Neuronal stem cell (in vitro differentiated cells): ENCODE results near the gene C1RL.

ENCODE experiments used
- DNase-seq: peaks from one replicate; pipeline ENCODE4 v3.0.0-alpha.2; 2013; ENCODE audit warnings: low spot score
- H2AFZ ChIP-seq: one replicate; pipeline ENCODE4 v1.6.1; 2013; ENCODE audit warnings: mild to moderate bottlenecking, low read length, inconsistent platforms
- H2AK5ac ChIP-seq: 2 replicates; pipeline ENCODE4 v1.6.1; 2013; ENCODE audit warnings: low read depth, mild to moderate bottlenecking, inconsistent platforms, low read length, moderate library complexity, mixed read lengths
- H2BK120ac ChIP-seq: 2 replicates; pipeline ENCODE4 v1.6.1; 2013; ENCODE audit warnings: low read depth, mild to moderate bottlenecking, inconsistent platforms, low read length, moderate library complexity, mixed read lengths
- H2BK12ac ChIP-seq: one replicate; pipeline ENCODE4 v1.6.1; 2013; ENCODE audit warnings: low read length, inconsistent platforms
- H2BK15ac ChIP-seq: 2 replicates; pipeline ENCODE4 v1.6.1; 2013; ENCODE audit warnings: mild to moderate bottlenecking, low read length, inconsistent platforms, mixed read lengths
- H2BK5ac ChIP-seq: one replicate; pipeline ENCODE4 v1.6.1; 2013; ENCODE audit warnings: inconsistent platforms, mild to moderate bottlenecking, low read length, moderate library complexity
- H3K14ac ChIP-seq: one replicate; pipeline ENCODE4 v1.6.1; 2013; ENCODE audit warnings: low read length, inconsistent platforms
- H3K18ac ChIP-seq: 2 replicates; pipeline ENCODE4 v1.6.1; 2013; ENCODE audit warnings: low read length, inconsistent platforms
- H3K23ac ChIP-seq: 2 replicates; pipeline ENCODE4 v1.6.1; 2013; ENCODE audit warnings: low read depth, mild to moderate bottlenecking, mixed read lengths, low read length, inconsistent platforms; ENCODE audit not compliant: poor library complexity
- H3K27ac ChIP-seq: replicated peaks from 3 replicates; pipeline ENCODE4 v1.5.1; 2013; ENCODE audit warnings: low read length, inconsistent platforms
- H3K27me3 ChIP-seq, 3 experiments: 2 replicates each; pipeline ENCODE4 v1.6.1; 2013; ENCODE audit warnings: low read length in 3 of 3, mild to moderate bottlenecking in 2 of 3, inconsistent platforms in 1 of 3, low read depth in 1 of 3, mixed read lengths in 1 of 3, moderate library complexity in 1 of 3; ENCODE audit not compliant: control insufficient read depth in 3 of 3, insufficient read depth in 3 of 3
- H3K36me3 ChIP-seq, 2 donors: replicated peaks in 1 of 2; 2 replicates each; pipeline ENCODE4 v1.6.1; 2013; ENCODE audit warnings: low read length in 2 of 2; ENCODE audit not compliant: control insufficient read depth in 2 of 2, insufficient read depth in 2 of 2
- H3K4ac ChIP-seq: 2 replicates; pipeline ENCODE4 v1.6.1; 2013; ENCODE audit warnings: inconsistent platforms, mild to moderate bottlenecking, low read length, moderate library complexity
- H3K4me1 ChIP-seq, 2 donors: 1 replicate in 1 of 2; 2 replicates in 1 of 2; pipeline ENCODE4 v1.6.1; 2013; ENCODE audit warnings: low read length in 2 of 2, low read depth in 1 of 2; ENCODE audit not compliant: control insufficient read depth in 2 of 2, insufficient read depth in 1 of 2
- H3K4me2 ChIP-seq: one replicate; pipeline ENCODE4 v1.6.1; 2013; ENCODE audit warnings: mild to moderate bottlenecking, low read length, inconsistent platforms; ENCODE audit not compliant: insufficient read depth, poor library complexity, severe bottlenecking
- H3K4me3 ChIP-seq, 2 donors: 2 replicates each; pipeline ENCODE4 v1.5.1; 2013; ENCODE audit warnings: low read length in 2 of 2, mild to moderate bottlenecking in 2 of 2, inconsistent platforms in 1 of 2, moderate library complexity in 1 of 2
- H3K79me1 ChIP-seq: one replicate; pipeline ENCODE4 v1.6.1; 2013; ENCODE audit warnings: low read depth, mild to moderate bottlenecking, inconsistent platforms, low read length, moderate library complexity
- H3K9ac ChIP-seq: one replicate; pipeline ENCODE4 v1.6.1; 2013; ENCODE audit warnings: mild to moderate bottlenecking, low read depth, low read length, inconsistent platforms; ENCODE audit not compliant: poor library complexity
- H3K9me3 ChIP-seq, 2 donors: replicated peaks in 1 of 2; 2 replicates each; pipeline versions ENCODE3 to v1.6.1; 2013; ENCODE audit warnings: low read length in 2 of 2, mild to moderate bottlenecking in 2 of 2, inconsistent platforms in 1 of 2, low read depth in 1 of 2, mixed read lengths in 1 of 2, moderate library complexity in 1 of 2; ENCODE audit not compliant: control insufficient read depth in 2 of 2, insufficient read depth in 1 of 2
- H4K8ac ChIP-seq: one replicate; pipeline ENCODE4 v1.6.1; 2013; ENCODE audit warnings: low read depth, mild to moderate bottlenecking, inconsistent platforms, low read length, moderate library complexity
- H4K91ac ChIP-seq: one replicate; pipeline ENCODE4 v1.6.1; 2013; ENCODE audit warnings: low read length, low read depth, mild to moderate bottlenecking, inconsistent platforms; ENCODE audit not compliant: poor library complexity
- WGBS, 2 donors: extraction: QIAGEN DNeasy Blood & Tissue Kit; methylation state at CpG; one replicate each; pipeline ENCODE4 v1.1.7; 2013; ENCODE audit warnings: missing lambda C conversion rate in 2 of 2, mixed read lengths in 1 of 2; ENCODE audit not compliant: insufficient read length in 2 of 2, insufficient replicate concordance in 1 of 2; ENCODE audit errors: extremely low coverage in 2 of 2; 5-methylcytosine and 5-hydroxymethylcytosine counted together

C1RL gene

GRCh38 chr12:7120166-7120565, 11.2 kb upstream of the C1RL start:
- Histone ChIP-seq H3K4me1 (no peaks in the 10 kb centered on the region), H3K4me2 (no peak overlapping the region), H3K4me3 (peak overlapping the region in 1 of 2 donors; percentile 20), H3K9ac (no peak overlapping the region), H2BK5ac (no peak overlapping the region), H2BK15ac (no peak overlapping the region), H2AK5ac (no peak overlapping the region), H3K4ac (no peak overlapping the region), H2BK12ac (no peak overlapping the region), H3K9me3 (no peaks in the 10 kb centered on the region), H2AFZ (no peak overlapping the region), H4K91ac (no peak overlapping the region), H3K18ac (no peak overlapping the region), H4K8ac (no peak overlapping the region), H3K36me3 (peaks cover 0 to 11% of the 10 kb centered on the region in 2 donors), H2BK120ac (no peak overlapping the region), H3K27ac (no peak overlapping the region), H3K23ac (no peak overlapping the region), H3K14ac (no peak overlapping the region), H3K27me3 (no peaks in the 10 kb centered on the region), H3K79me1 (no peaks in the 10 kb centered on the region)
- no peak for DNase-seq
- WGBS, 2 donors = no CpG with 5 or more reads among the region's 5 CpGs

GRCh38 chr12:7118881-7119280, 9.9 kb upstream of the C1RL start:
- H2AFZ ChIP-seq = no peak overlapping the region
- H3K27ac ChIP-seq = no peak overlapping the region
- H2AK5ac ChIP-seq = no peak overlapping the region
- H3K27me3 ChIP-seq = no peaks in the 10 kb centered on the region
- H4K91ac ChIP-seq = no peak overlapping the region
- no peaks in the 10 kb centered on the region for H3K4me1 ChIP-seq
- H4K8ac ChIP-seq = no peak overlapping the region
- no peak overlapping the region for H3K14ac ChIP-seq
- no peak overlapping the region for H2BK5ac ChIP-seq
- no peak overlapping the region for H3K23ac ChIP-seq
- no CpG with 5 or more reads among the region's 3 CpGs for WGBS, 2 donors
- H3K4ac ChIP-seq = no peak overlapping the region
- no peak overlapping the region for H2BK120ac ChIP-seq
- no peak for DNase-seq
- peaks cover 0 to 15% of the 10 kb centered on the region in 2 donors for H3K36me3 ChIP-seq
- no peaks in the 10 kb centered on the region for H3K9me3 ChIP-seq
- H3K79me1 ChIP-seq = no peaks in the 10 kb centered on the region
- H2BK12ac ChIP-seq = no peak overlapping the region
- no peak overlapping the region for H2BK15ac ChIP-seq
- no peak overlapping the region for H3K18ac ChIP-seq
- no peak overlapping the region for H3K9ac ChIP-seq
- H3K4me3 ChIP-seq = no peak overlapping the region
- no peak overlapping the region for H3K4me2 ChIP-seq

- Histone ChIP-seq H2AK5ac (no peak overlapping the region), H3K4me1 (no peaks in the 10 kb centered on the region), H3K27ac (no peak overlapping the region), H3K4ac (no peak overlapping the region), H3K27me3 (no peaks in the 10 kb centered on the region), H2AFZ (no peak overlapping the region), H4K8ac (no peak overlapping the region), H3K18ac (no peak overlapping the region), H3K4me3 (no peak overlapping the region), H3K9ac (no peak overlapping the region), H4K91ac (no peak overlapping the region), H3K9me3 (no peaks in the 10 kb centered on the region), H3K79me1 (no peaks in the 10 kb centered on the region), H3K36me3 (peaks cover 0 to 15% of the 10 kb centered on the region in 2 donors), H2BK120ac (no peak overlapping the region), H2BK12ac (no peak overlapping the region), H2BK15ac (no peak overlapping the region), H3K4me2 (no peak overlapping the region), H3K14ac (no peak overlapping the region), H2BK5ac (no peak overlapping the region), H3K23ac (no peak overlapping the region)
- no peak for DNase-seq
- no CpG with 5 or more reads among the region's 3 CpGs for WGBS, 2 donors
Observed at GRCh38 chr12:7117670-7118069, 8.7 kb upstream of the C1RL start.

- H3K4ac ChIP-seq = no peak overlapping the region
- no peak overlapping the region for H2BK15ac ChIP-seq
- no peak overlapping the region for H2BK120ac ChIP-seq
- H2AK5ac ChIP-seq = no peak overlapping the region
- H3K18ac ChIP-seq = no peak overlapping the region
- H3K23ac ChIP-seq = peak overlapping the region; percentile 10
- no peak for DNase-seq
- no peaks in the 10 kb centered on the region for H3K4me1 ChIP-seq
- H3K36me3 ChIP-seq = peaks cover 0 to 15% of the 10 kb centered on the region in 2 donors
- no peak overlapping the region for H3K4me2 ChIP-seq
- H2BK5ac ChIP-seq = no peak overlapping the region
- H3K79me1 ChIP-seq = no peaks in the 10 kb centered on the region
- H4K8ac ChIP-seq = no peak overlapping the region
- no CpG with 5 or more reads among the region's 9 CpGs for WGBS, 2 donors
- H3K27ac ChIP-seq = no peak overlapping the region
- H3K14ac ChIP-seq = no peak overlapping the region
- H2AFZ ChIP-seq = no peak overlapping the region
- H2BK12ac ChIP-seq = no peak overlapping the region
- H3K9me3 ChIP-seq = no peaks in the 10 kb centered on the region
- H3K4me3 ChIP-seq = no peak overlapping the region
- H4K91ac ChIP-seq = no peak overlapping the region
- no peak overlapping the region for H3K9ac ChIP-seq
- H3K27me3 ChIP-seq = no peaks in the 10 kb centered on the region
Observed at GRCh38 chr12:7116916-7117315, 7.9 kb upstream of the C1RL start.
